Measurements from ENCODE around the gene CAPN2. TPM values are rescaled to one million over a fixed set of nuclear protein-coding genes. Genes with fewer than 3 reads are reported as not detected.

CAPN2 gene
- total RNA-seq, 2 donors from 2014 or later = 88.5 to 156 TPM

- 76% methylated on average over 4 of the region's 4 CpGs for WGBS
- no peak for TF ChIP-seq POLR2A (IDR thresholded peaks at IDR 0.05)
- no peak for TF ChIP-seq CTCF (IDR thresholded peaks at IDR 0.05)
- TF ChIP-seq POLR2AphosphoS5 (IDR thresholded peaks at IDR 0.05) = no peak
- DNase-seq (ENCODE audit: low spot score) = no peak
- no peak overlapping the region for H3K4me3 ChIP-seq
- intact Hi-C loops (cut with DNase I) = no loop called here
- no peaks in the 10 kb centered on the region for H3K36me3 ChIP-seq
- no peak overlapping the region for H3K27ac ChIP-seq
- H3K4me1 ChIP-seq (replicated peaks) = no peaks in the 10 kb centered on the region
- no peaks in the 10 kb centered on the region for H3K9me3 ChIP-seq
- no peaks in the 10 kb centered on the region for H3K27me3 ChIP-seq (replicated peaks; ENCODE audit: insufficient read depth)
These were observed 21.2 kb upstream of the CAPN2 start for GRCh38 chr1:223691121-223691520.

- H3K27me3 ChIP-seq (replicated peaks; ENCODE audit: insufficient read depth) = no peaks in the 10 kb centered on the region
- TF ChIP-seq CTCF (IDR thresholded peaks at IDR 0.05) (no peak), POLR2A (IDR thresholded peaks at IDR 0.05) (no peak), POLR2AphosphoS5 (IDR thresholded peaks at IDR 0.05) (no peak)
- intact Hi-C loops (cut with DNase I) = no loop called here
- H3K4me1 ChIP-seq (replicated peaks) = no peaks in the 10 kb centered on the region
- no peak for DNase-seq (ENCODE audit: low spot score)
- no peak overlapping the region for H3K4me3 ChIP-seq
- no peak overlapping the region for H3K27ac ChIP-seq
- no peaks in the 10 kb centered on the region for H3K36me3 ChIP-seq
- 61% methylated on average over 8 of the region's 8 CpGs for WGBS
- no peaks in the 10 kb centered on the region for H3K9me3 ChIP-seq
These were observed 17.3 kb upstream of the CAPN2 start for GRCh38 chr1:223695014-223695548.

GRCh38 chr1:223695941-223696340 lies 16.4 kb upstream of the CAPN2 start:
- H3K36me3 ChIP-seq = no peaks in the 10 kb centered on the region
- 79% methylated on average over 5 of the region's 5 CpGs for WGBS
- intact Hi-C loops (cut with DNase I) = no loop called here
- no peak overlapping the region for H3K4me3 ChIP-seq
- H3K27me3 ChIP-seq (replicated peaks; ENCODE audit: insufficient read depth) = no peaks in the 10 kb centered on the region
- H3K9me3 ChIP-seq = no peaks in the 10 kb centered on the region
- TF ChIP-seq POLR2A (IDR thresholded peaks at IDR 0.05) = no peak
- no peak for TF ChIP-seq CTCF (IDR thresholded peaks at IDR 0.05)
- TF ChIP-seq POLR2AphosphoS5 (IDR thresholded peaks at IDR 0.05) = no peak
- no peak overlapping the region for H3K27ac ChIP-seq
- no peaks in the 10 kb centered on the region for H3K4me1 ChIP-seq (replicated peaks)
- no peak for DNase-seq (ENCODE audit: low spot score)

GRCh38 chr1:223700388-223700918 lies 11.9 kb upstream of the CAPN2 start:
- Histone ChIP-seq H3K4me3 (no peak overlapping the region), H3K36me3 (no peaks in the 10 kb centered on the region), H3K27ac (peak overlapping the region in 1 of 2 donors; percentile 23), H3K9me3 (no peaks in the 10 kb centered on the region), H3K4me1 (replicated peaks) (no peaks in the 10 kb centered on the region), H3K27me3 (replicated peaks; ENCODE audit: insufficient read depth) (no peaks in the 10 kb centered on the region)
- no peak for DNase-seq (ENCODE audit: low spot score)
- intact Hi-C loops (cut with DNase I) = no loop called here
- TF ChIP-seq POLR2AphosphoS5 (IDR thresholded peaks at IDR 0.05) = no peak
- no peak for TF ChIP-seq CTCF (IDR thresholded peaks at IDR 0.05)
- no peak for TF ChIP-seq POLR2A (IDR thresholded peaks at IDR 0.05)
- 62% methylated on average over 5 of the region's 5 CpGs for WGBS

GRCh38 chr1:223700942-223701637 lies 11.2 kb upstream of the CAPN2 start:
- intact Hi-C loops (cut with DNase I) = no loop called here
- TF ChIP-seq POLR2AphosphoS5 (IDR thresholded peaks at IDR 0.05) = no peak
- Histone ChIP-seq H3K27me3 (replicated peaks; ENCODE audit: insufficient read depth) (no peaks in the 10 kb centered on the region), H3K36me3 (no peaks in the 10 kb centered on the region), H3K4me3 (no peak overlapping the region), H3K4me1 (replicated peaks) (no peaks in the 10 kb centered on the region), H3K27ac (no peak overlapping the region), H3K9me3 (no peaks in the 10 kb centered on the region)
- no peak for DNase-seq (ENCODE audit: low spot score)
- WGBS = 65% methylated on average over 8 of the region's 8 CpGs

Measured in prostate gland (tissue), 2 donors.